SIG-M5 (cell line): ENCODE data around the gene GDF15.

Experiments
- DNase-seq: peaks from one replicate; lab custom pipeline; 2025; lab: John Stamatoyannopoulos, UW

GDF15 gene

GRCh38 chr19:18431351-18432197 lies 45.6 kb downstream of the GDF15 start:
- no peak for DNase-seq

GRCh38 chr19:18432275-18433014 lies 46.5 kb downstream of the GDF15 start:
- no peak for DNase-seq

GRCh38 chr19:18433015-18433691 lies 47.2 kb downstream of the GDF15 start:
- no peak for DNase-seq

- DNase-seq: no peak
Measured at GRCh38 chr19:18433735-18434398, 47.9 kb downstream of the GDF15 start.

- DNase-seq: no peak
Measured at GRCh38 chr19:18434411-18435175, 48.6 kb downstream of the GDF15 start.

GRCh38 chr19:18435178-18435841 lies 49.4 kb downstream of the GDF15 start:
- no peak for DNase-seq

- DNase-seq: no peak
Measured at GRCh38 chr19:18435842-18436670, 50.1 kb downstream of the GDF15 start.

GRCh38 chr19:18436671-18437490 lies 50.9 kb downstream of the GDF15 start:
- no peak for DNase-seq

GRCh38 chr19:18437491-18438330 lies 51.8 kb downstream of the GDF15 start, which contains the start of gene ISYNA1:
Gene ISYNA1, minus strand, starts transcription at chr19:18438133. Its CDS starts 154 bp downstream, at chr19:18437979.
- no peak for DNase-seq

GRCh38 chr19:18438331-18439024 lies 52.5 kb downstream of the GDF15 start:
- DNase-seq: no peak
